ENCODE measurements around the gene LGALS3BP. TPM values are rescaled to one million over a fixed set of nuclear protein-coding genes. Genes with fewer than 3 reads are reported as not detected.

Gene LGALS3BP
- polyA plus RNA-seq, 1 donor = 325 TPM

DNA sequence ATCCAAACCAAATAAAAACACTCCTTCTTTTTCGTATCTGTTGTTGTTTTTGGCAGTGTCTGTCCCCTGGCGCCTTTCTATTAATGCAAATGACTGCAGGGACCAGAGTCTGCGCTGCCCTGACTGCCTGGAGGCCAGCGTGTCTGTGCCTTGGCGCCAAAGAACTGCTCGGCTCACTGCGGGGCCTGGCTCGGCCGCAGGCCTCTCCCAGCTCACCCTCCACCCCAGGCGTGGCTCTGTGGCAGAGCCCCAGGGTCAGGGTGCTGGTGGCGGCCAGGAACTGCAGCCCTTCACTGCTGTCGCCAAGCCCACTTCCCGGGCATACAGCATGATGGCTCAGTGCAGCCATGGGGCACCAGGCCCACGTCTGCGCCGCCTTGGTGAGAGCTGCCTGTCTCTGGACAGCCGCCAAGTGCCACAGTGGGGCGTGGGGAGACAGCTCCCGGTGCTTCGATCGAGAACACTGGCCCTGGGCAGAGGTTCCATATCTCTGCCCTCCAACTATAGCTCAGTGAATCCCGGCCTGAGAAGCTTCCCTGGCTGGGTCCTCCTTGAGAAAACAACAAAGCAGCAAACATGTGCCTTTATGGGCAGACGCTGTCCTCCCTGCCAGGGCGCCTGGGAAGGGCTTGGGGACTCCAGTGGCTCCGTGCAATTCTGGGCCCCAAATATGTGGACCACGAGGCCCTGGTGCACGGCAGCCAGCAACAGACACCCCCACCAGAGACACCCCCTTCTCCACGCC, 18.8 kb upstream of the LGALS3BP start:
- Histone ChIP-seq H3K36me3 (ENCODE audit: control insufficient read depth, insufficient read depth, low read length) (peaks cover 73% of the 10 kb centered on the region), H3K27me3 (ENCODE audit: control insufficient read depth, insufficient read depth, low read length) (no peaks in the 10 kb centered on the region), H3K4me1 (ENCODE audit: control insufficient read depth, insufficient read depth, low read length) (peaks cover 9% of the 10 kb centered on the region), H3K27ac (ENCODE audit: low read length) (no peak overlapping the region), H3K9me3 (ENCODE audit: control insufficient read depth, low read depth, low read length) (peaks cover 9% of the 10 kb centered on the region), H3K4me3 (ENCODE audit: low read length) (no peak overlapping the region)
- no CpG with 5 or more reads among the region's 28 CpGs for WGBS (ENCODE audit: insufficient coverage, low lambda C conversion rate)
- DNase-seq = no peak

DNA sequence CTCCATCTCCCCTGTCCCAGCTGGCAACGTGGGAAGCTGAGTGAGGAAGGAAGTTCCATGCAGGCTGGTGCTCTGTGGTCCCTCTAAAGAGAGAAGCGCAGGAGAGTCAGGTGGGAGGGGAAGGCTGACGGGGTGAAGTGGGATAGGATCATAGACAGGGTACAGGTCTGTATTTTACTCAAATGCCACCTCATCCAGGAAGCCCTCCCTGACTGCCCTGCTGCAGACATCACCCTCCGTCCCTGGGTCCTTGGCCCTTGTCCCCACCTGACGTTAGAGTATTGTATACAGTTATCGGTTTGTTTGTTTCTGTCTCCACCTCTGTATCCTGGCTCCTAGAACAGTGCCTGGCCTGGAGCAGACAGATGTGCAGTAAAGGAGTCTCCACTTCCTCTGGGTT, 18.2 kb upstream of the LGALS3BP start:
- H3K27ac ChIP-seq (ENCODE audit: low read length) = no peak overlapping the region
- H3K36me3 ChIP-seq (ENCODE audit: control insufficient read depth, insufficient read depth, low read length) = peaks cover 77% of the 10 kb centered on the region
- peaks cover 10% of the 10 kb centered on the region for H3K9me3 ChIP-seq (ENCODE audit: control insufficient read depth, low read depth, low read length)
- peaks cover 9% of the 10 kb centered on the region for H3K4me1 ChIP-seq (ENCODE audit: control insufficient read depth, insufficient read depth, low read length)
- no peaks in the 10 kb centered on the region for H3K27me3 ChIP-seq (ENCODE audit: control insufficient read depth, insufficient read depth, low read length)
- H3K4me3 ChIP-seq (ENCODE audit: low read length) = no peak overlapping the region
- 86% methylated on average over 3 of the region's 6 CpGs for WGBS (ENCODE audit: insufficient coverage, low lambda C conversion rate)
- no peak for DNase-seq

DNA sequence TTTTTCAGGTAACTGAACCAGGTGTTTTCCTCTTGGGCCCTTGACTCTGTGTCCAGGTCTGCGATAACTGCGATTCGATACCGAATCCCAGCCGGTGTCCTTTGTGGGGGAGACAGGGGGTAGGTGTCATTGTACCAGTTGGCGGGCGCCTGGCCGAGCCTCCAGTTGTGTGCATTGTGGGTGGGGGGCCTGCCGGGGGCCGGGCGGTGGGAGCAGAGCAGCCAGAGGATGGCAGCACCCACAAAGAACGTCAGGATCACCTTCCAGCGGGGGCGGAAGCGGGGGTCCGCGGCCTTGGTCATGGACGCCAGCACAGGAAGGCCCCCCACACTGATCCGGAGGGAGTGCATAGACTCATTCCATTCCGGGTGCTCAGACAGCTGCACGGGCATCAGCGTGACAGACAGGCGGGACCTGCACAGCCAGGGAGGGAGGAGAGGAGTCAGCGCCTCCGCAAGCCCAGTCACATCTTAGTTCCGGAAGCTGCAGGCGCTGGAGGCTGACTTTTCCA, 17.6 kb upstream of the LGALS3BP start:
- H3K4me3 ChIP-seq (ENCODE audit: low read length) = no peak overlapping the region
- H3K27ac ChIP-seq (ENCODE audit: low read length) = no peak overlapping the region
- peaks cover 9% of the 10 kb centered on the region for H3K4me1 ChIP-seq (ENCODE audit: control insufficient read depth, insufficient read depth, low read length)
- H3K36me3 ChIP-seq (ENCODE audit: control insufficient read depth, insufficient read depth, low read length) = peaks cover 76% of the 10 kb centered on the region
- no peak for DNase-seq
- no CpG with 5 or more reads among the region's 27 CpGs for WGBS (ENCODE audit: insufficient coverage, low lambda C conversion rate)
- no peaks in the 10 kb centered on the region for H3K27me3 ChIP-seq (ENCODE audit: control insufficient read depth, insufficient read depth, low read length)
- H3K9me3 ChIP-seq (ENCODE audit: control insufficient read depth, low read depth, low read length) = peaks cover 10% of the 10 kb centered on the region

GRCh38 chr17:78996781-78997201, 17.1 kb upstream of the LGALS3BP start:
- H3K27ac ChIP-seq (ENCODE audit: low read length) = no peak overlapping the region
- DNase-seq = no peak
- H3K4me1 ChIP-seq (ENCODE audit: control insufficient read depth, insufficient read depth, low read length) = peaks cover 9% of the 10 kb centered on the region
- H3K27me3 ChIP-seq (ENCODE audit: control insufficient read depth, insufficient read depth, low read length) = no peaks in the 10 kb centered on the region
- no CpG with 5 or more reads among the region's 16 CpGs for WGBS (ENCODE audit: insufficient coverage, low lambda C conversion rate)
- H3K4me3 ChIP-seq (ENCODE audit: low read length) = no peak overlapping the region
- peaks cover 10% of the 10 kb centered on the region for H3K9me3 ChIP-seq (ENCODE audit: control insufficient read depth, low read depth, low read length)
- H3K36me3 ChIP-seq (ENCODE audit: control insufficient read depth, insufficient read depth, low read length) = peaks cover 77% of the 10 kb centered on the region

GRCh38 chr17:78995761-78996451, 16.2 kb upstream of the LGALS3BP start:
- no peaks in the 10 kb centered on the region for H3K27me3 ChIP-seq (ENCODE audit: control insufficient read depth, insufficient read depth, low read length)
- H3K36me3 ChIP-seq (ENCODE audit: control insufficient read depth, insufficient read depth, low read length) = peaks cover 85% of the 10 kb centered on the region
- H3K4me3 ChIP-seq (ENCODE audit: low read length) = no peak overlapping the region
- no peak overlapping the region for H3K27ac ChIP-seq (ENCODE audit: low read length)
- peaks cover 9% of the 10 kb centered on the region for H3K4me1 ChIP-seq (ENCODE audit: control insufficient read depth, insufficient read depth, low read length)
- H3K9me3 ChIP-seq (ENCODE audit: control insufficient read depth, low read depth, low read length) = peaks cover 10% of the 10 kb centered on the region
- 43% methylated on average over 1 of the region's 18 CpGs for WGBS (ENCODE audit: insufficient coverage, low lambda C conversion rate)
- DNase-seq = peak in 1 of 2 donors; percentile 45

GRCh38 chr17:78995022-78995760, 15.5 kb upstream of the LGALS3BP start:
- H3K4me3 ChIP-seq (ENCODE audit: low read length) = no peak overlapping the region
- H3K4me1 ChIP-seq (ENCODE audit: control insufficient read depth, insufficient read depth, low read length) = peaks cover 9% of the 10 kb centered on the region
- H3K36me3 ChIP-seq (ENCODE audit: control insufficient read depth, insufficient read depth, low read length) = peaks cover 91% of the 10 kb centered on the region
- no peaks in the 10 kb centered on the region for H3K27me3 ChIP-seq (ENCODE audit: control insufficient read depth, insufficient read depth, low read length)
- H3K9me3 ChIP-seq (ENCODE audit: control insufficient read depth, low read depth, low read length) = peaks cover 10% of the 10 kb centered on the region
- no CpG with 5 or more reads among the region's 34 CpGs for WGBS (ENCODE audit: insufficient coverage, low lambda C conversion rate)
- DNase-seq = no peak
- no peak overlapping the region for H3K27ac ChIP-seq (ENCODE audit: low read length)

DNA sequence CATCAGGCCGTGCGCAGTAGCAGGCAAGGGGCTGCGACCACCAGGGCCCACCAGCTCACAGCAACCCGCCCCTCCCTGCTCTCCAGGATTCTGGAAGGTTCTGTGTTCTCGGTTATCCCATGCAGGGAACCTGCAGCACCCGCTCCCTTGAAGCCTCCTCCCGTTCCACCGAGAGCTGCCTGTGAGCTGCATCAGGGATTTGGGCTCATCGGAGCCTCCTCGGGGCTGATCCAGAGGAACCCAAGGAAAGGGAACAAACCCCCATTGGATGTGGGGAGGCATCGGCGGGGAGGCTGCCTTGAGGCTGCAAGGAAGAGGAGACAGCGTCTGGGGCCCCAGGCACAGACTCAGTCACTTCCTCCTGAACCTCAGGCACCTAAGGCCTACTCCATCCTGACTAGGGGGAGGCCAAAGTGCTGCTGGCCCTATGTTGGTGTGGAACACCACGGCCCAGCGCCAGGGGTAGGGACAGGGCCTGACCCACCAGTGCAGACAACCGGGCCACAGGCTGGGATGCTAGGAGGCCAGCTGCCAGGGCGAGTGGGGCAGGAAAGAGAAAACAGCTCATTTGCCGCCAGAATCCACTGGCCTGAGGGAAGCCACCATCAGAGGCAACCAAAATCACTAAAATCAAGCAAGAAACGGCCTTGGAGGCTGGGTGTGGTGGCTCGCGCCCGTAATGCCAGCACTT, 14.4 kb upstream of the LGALS3BP start:
- H3K27ac ChIP-seq (ENCODE audit: low read length) = no peak overlapping the region
- H3K27me3 ChIP-seq (ENCODE audit: control insufficient read depth, insufficient read depth, low read length) = no peaks in the 10 kb centered on the region
- H3K36me3 ChIP-seq (ENCODE audit: control insufficient read depth, insufficient read depth, low read length) = peaks cover 88% of the 10 kb centered on the region
- peaks cover 10% of the 10 kb centered on the region for H3K9me3 ChIP-seq (ENCODE audit: control insufficient read depth, low read depth, low read length)
- peaks cover 9% of the 10 kb centered on the region for H3K4me1 ChIP-seq (ENCODE audit: control insufficient read depth, insufficient read depth, low read length)
- 100% methylated on average over 1 of the region's 22 CpGs for WGBS (ENCODE audit: insufficient coverage, low lambda C conversion rate)
- no peak overlapping the region for H3K4me3 ChIP-seq (ENCODE audit: low read length)
- no peak for DNase-seq

- peaks cover 10% of the 10 kb centered on the region for H3K9me3 ChIP-seq (ENCODE audit: control insufficient read depth, low read depth, low read length)
- no peaks in the 10 kb centered on the region for H3K27me3 ChIP-seq (ENCODE audit: control insufficient read depth, insufficient read depth, low read length)
- H3K36me3 ChIP-seq (ENCODE audit: control insufficient read depth, insufficient read depth, low read length) = peaks cover 81% of the 10 kb centered on the region
- no peak overlapping the region for H3K4me3 ChIP-seq (ENCODE audit: low read length)
- H3K27ac ChIP-seq (ENCODE audit: low read length) = no peak overlapping the region
- DNase-seq = no peak
- peaks cover 9% of the 10 kb centered on the region for H3K4me1 ChIP-seq (ENCODE audit: control insufficient read depth, insufficient read depth, low read length)
- WGBS (ENCODE audit: insufficient coverage, low lambda C conversion rate) = no CpG with 5 or more reads among the region's 49 CpGs
Observed at GRCh38 chr17:78993241-78993956, 13.7 kb upstream of the LGALS3BP start.

- Histone ChIP-seq H3K27ac (ENCODE audit: low read length) (no peak overlapping the region), H3K9me3 (ENCODE audit: control insufficient read depth, low read depth, low read length) (peaks cover 10% of the 10 kb centered on the region), H3K27me3 (ENCODE audit: control insufficient read depth, insufficient read depth, low read length) (no peaks in the 10 kb centered on the region), H3K4me1 (ENCODE audit: control insufficient read depth, insufficient read depth, low read length) (peaks cover 9% of the 10 kb centered on the region), H3K36me3 (ENCODE audit: control insufficient read depth, insufficient read depth, low read length) (peaks cover 73% of the 10 kb centered on the region), H3K4me3 (ENCODE audit: low read length) (no peak overlapping the region)
- WGBS (ENCODE audit: insufficient coverage, low lambda C conversion rate) = no CpG with 5 or more reads among the region's 12 CpGs
- no peak for DNase-seq
Observed at GRCh38 chr17:78992542-78993212, 13.0 kb upstream of the LGALS3BP start.
